ENCODE measurements around the gene KRTAP10-4.

- TF ChIP-seq REST (IDR thresholded peaks at IDR 0.05; ENCODE audit: insufficient read depth in 1 of 2, low read depth in 2 of 2, low read length in 2 of 2) (no peak), POLR2AphosphoS5 (IDR thresholded peaks at IDR 0.05; ENCODE audit: low read depth, low read length) (no peak)
Observed at GRCh38 chr21:44533891-44534627, 39.5 kb upstream of the KRTAP10-4 start.
